ENCODE measurements around the gene SETBP1.

Gene SETBP1

DNA sequence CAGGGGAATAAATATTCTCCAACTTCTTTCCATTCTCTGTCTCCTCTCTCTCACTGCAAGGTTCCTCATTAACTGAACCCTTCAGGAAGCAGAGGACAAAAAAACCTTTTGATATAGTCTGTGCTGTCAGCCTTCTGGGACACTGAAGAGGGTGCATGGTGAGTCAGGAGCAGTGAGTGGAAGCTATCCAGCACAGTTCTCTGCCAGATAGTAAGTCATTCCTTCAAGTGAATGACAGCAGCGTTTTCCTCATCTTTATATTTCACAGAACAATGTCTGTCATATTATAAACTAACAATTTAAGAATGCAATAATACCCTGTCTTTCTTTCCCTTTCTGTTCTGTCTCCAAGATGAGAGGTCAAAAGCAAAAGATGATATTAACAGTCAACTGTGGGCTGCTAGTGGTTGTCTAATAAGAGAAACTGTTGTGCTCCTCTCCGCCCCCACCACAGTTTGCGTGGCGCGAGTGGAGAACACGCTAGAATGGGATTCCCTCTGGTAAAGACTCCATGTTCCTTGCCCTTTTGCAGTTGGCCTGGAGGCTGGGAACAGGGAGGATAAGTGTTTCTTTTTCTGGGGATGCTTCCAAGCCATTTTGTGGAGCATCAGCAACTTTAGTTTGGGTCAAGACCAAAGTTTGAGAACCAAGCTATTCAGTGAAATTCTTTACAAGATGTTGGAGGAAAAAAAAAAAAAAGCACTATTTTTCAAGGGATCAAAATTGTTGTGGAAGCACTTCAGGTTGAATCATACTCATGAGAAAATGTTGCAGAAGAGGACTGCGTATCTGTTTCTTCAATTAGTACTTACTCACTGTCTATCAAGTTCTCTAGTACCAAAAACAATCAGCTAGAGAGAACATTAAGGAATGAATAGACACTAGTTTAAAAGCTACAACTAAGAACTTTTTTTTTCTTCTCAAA is 430.2 kb downstream of the SETBP1 start:
- DNase-seq (ENCODE audit: low read depth), result no peak

DNA sequence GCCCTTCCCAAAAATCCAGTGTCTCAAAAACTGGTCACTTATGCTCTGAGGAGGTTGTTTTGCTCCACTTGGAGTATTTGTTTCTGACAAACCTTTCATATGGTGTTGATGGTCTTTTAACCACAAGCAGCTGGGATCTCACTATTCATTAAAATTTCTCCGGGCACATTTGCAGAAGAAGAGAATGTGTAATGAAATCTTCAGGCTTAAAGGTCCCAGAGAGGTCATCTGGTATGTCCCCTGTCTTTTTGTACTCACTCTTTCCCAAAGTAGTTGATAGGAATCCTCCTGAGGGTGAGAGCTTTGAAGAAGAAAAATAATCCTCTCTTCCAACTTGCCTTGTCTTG is 430.8 kb downstream of the SETBP1 start:
- no peak for DNase-seq (ENCODE audit: low read depth)

DNA sequence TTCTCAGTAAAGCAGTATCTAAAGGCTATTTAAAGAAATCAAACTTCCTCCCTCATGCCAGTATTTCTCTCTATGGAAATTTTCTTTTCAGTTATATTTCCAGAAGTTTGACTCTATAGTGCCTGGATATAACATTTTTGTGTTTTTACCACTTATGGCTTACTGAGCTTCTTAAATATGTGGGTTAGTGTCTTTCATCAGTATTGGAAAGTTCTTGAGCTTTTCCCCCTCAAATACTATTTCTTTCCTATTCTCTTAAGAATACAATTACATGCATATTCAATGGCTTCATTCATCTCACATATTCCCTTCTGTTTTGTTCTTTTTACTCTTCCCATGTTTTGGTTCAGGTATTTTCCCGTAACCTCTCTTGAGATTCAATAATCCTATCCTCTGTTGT is 432.0 kb downstream of the SETBP1 start:
- no peak for DNase-seq (ENCODE audit: low read depth)

DNA sequence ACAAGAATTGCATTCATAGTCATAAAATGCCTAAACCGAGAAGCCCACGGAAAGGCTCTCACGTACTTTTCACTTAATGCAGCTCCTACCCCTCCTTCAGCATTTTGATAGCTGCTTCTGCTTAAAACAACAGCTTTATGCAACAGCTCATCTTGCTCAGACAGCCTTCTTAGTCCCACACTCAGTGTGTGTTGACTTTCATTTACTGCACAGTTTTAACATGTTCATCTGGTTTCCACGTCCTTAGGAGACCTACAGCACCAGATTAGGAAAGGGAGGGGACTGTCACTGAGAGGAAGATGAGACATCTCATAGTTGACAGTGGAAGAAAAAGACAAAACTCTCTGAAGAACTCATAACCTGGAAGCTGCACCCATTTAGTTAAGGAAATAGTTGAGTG is 435.4 kb downstream of the SETBP1 start:
- DNase-seq (ENCODE audit: low read depth), result no peak
